A549 (cell line): ENCODE data around the gene CHST5.

Experiments used
- CTCF ChIP-seq: fragments of >200 bp; sonication (Bioruptor Twin); formaldehyde crosslinking; IDR thresholded peaks from 3 replicates; pipeline ENCODE4 v1.5.1; 2016
- PBX3 ChIP-seq: IDR thresholded peaks from 2 replicates; pipeline ENCODE4 v1.6.1; 2012
- POLR2A ChIP-seq: IDR thresholded peaks from 2 replicates; pipeline ENCODE4 v1.6.1; 2012; ENCODE audit warnings: mild to moderate bottlenecking, low read length
- POLR2AphosphoS2 ChIP-seq: conservative IDR thresholded peaks from 2 replicates; pipeline ENCODE4 v1.6.1; 2012; ENCODE audit warnings: low read length, improper control_type of control experiment, inconsistent platforms
- RAD21 ChIP-seq, 2 experiments: fragments of >200 bp in 1 of 2; sonication (Bioruptor Twin) in 1 of 2; formaldehyde crosslinking in 1 of 2; IDR thresholded peaks in 1 of 2; conservative IDR thresholded peaks in 1 of 2; 2 replicates in 1 of 2; 3 replicates in 1 of 2; pipeline ENCODE4 v1.6.1; 2012 to 2018; ENCODE audit warnings: inconsistent platforms in 1 of 2
- REST ChIP-seq: fragments of 200-600 bp; sonication (generic); IDR thresholded peaks from 2 replicates; pipeline ENCODE4 v1.6.1; 2016; ENCODE audit warnings: antibody characterized with exemption, mild to moderate bottlenecking, moderate library complexity

- TF ChIP-seq CTCF (no peak), POLR2AphosphoS2 (no peak), POLR2A (no peak), RAD21 (conservative IDR thresholded peaks at IDR 0.05 in 1 of 2, IDR thresholded peaks at IDR 0.05 in 1 of 2) (no peak), PBX3 (no peak), REST (no peak)
These were observed 49.1 kb downstream of the CHST5 start for GRCh38 chr16:75486676-75487313.
